ENCODE measurements around the gene RTKN.

Gene RTKN

GRCh38 chr2:74375838-74376237 lies 65.9 kb downstream of the RTKN start:
- DNase-seq (ENCODE audit: low spot score) = no peak
